MM.1S (cell line): ENCODE results near the gene RXYLT1.
A peak's percentile ranks its signal among the peaks of the same experiment; 100 is the strongest.

Experiments
- DNase-seq: peaks from one replicate; pipeline ENCODE4 v3.0.0-alpha.2; 2015
- H2AFZ ChIP-seq: fragments of 300-600 bp; sonication (generic); 2 replicates; pipeline ENCODE4 v1.6.0; 2016; ENCODE audit warnings: antibody characterized with exemption, low read length
- H3F3A ChIP-seq: fragments of 300-600 bp; sonication (generic); 2 replicates; pipeline ENCODE4 v1.6.1; 2016; ENCODE audit warnings: mild to moderate bottlenecking, antibody characterized with exemption, low read length, moderate library complexity, mixed read lengths; ENCODE audit not compliant: insufficient read depth
- H3K27ac ChIP-seq: fragments of 300-600 bp; sonication (generic); 2 replicates; pipeline ENCODE4 v1.5.1; 2016; ENCODE audit warnings: mild to moderate bottlenecking, low read length
- H3K27me3 ChIP-seq: fragments of 300-600 bp; sonication (generic); replicated peaks from 2 replicates; pipeline ENCODE4 v1.6.0; 2016; ENCODE audit warnings: low read length; ENCODE audit not compliant: insufficient read depth
- H3K36me3 ChIP-seq: fragments of 300-600 bp; sonication (generic); replicated peaks from 2 replicates; pipeline ENCODE4 v1.6.1; 2016; ENCODE audit warnings: mild to moderate bottlenecking, low read length, mixed read lengths; ENCODE audit not compliant: insufficient read depth
- H3K4me1 ChIP-seq: fragments of 300-600 bp; sonication (generic); 2 replicates; pipeline ENCODE4 v1.6.1; 2016; ENCODE audit warnings: low read length, mixed read lengths
- H3K4me2 ChIP-seq: fragments of 300-600 bp; sonication (generic); 2 replicates; pipeline ENCODE4 v1.6.0; 2016; ENCODE audit warnings: low read depth, low read length
- H3K4me3 ChIP-seq: fragments of 300-600 bp; sonication (generic); 2 replicates; pipeline ENCODE4 v1.5.1; 2016; ENCODE audit warnings: low read length, mixed read lengths
- H3K79me2 ChIP-seq: fragments of 300-600 bp; sonication (generic); 2 replicates; pipeline ENCODE4 v1.6.1; 2016; ENCODE audit warnings: mixed run types, low read length, mixed read lengths
- H3K9ac ChIP-seq: fragments of 300-600 bp; sonication (generic); 2 replicates; pipeline ENCODE4 v1.6.1; 2016; ENCODE audit warnings: low read length, mixed read lengths
- H3K9me2 ChIP-seq: fragments of 300-600 bp; sonication (generic); replicated peaks from 2 replicates; pipeline ENCODE4 v1.6.1; 2016; ENCODE audit warnings: mild to moderate bottlenecking, low read length, mixed read lengths; ENCODE audit not compliant: insufficient read depth
- H3K9me3 ChIP-seq: fragments of 300-600 bp; sonication (generic); replicated peaks from 2 replicates; pipeline ENCODE4 v1.6.1; 2016; ENCODE audit warnings: mild to moderate bottlenecking, low read length, mixed read lengths; ENCODE audit not compliant: insufficient read depth
- H4K20me1 ChIP-seq: fragments of 300-600 bp; sonication (generic); 2 replicates; pipeline ENCODE4 v1.6.1; 2016; ENCODE audit warnings: mild to moderate bottlenecking, low read length, moderate library complexity, mixed read lengths; ENCODE audit not compliant: insufficient read depth
- EZH2 ChIP-seq: fragments of 300-600 bp; sonication (generic); optimal IDR thresholded peaks from 2 replicates; pipeline ENCODE3; 2017; ENCODE audit warnings: low read depth, mild to moderate bottlenecking, antibody characterized with exemption, low read length, mixed read lengths
- EZH2phosphoT487 ChIP-seq: fragments of 300-600 bp; sonication (generic); IDR thresholded peaks from 2 replicates; pipeline ENCODE4 v1.6.1; 2018; ENCODE audit warnings: antibody characterized with exemption, low read length
- TF ChIP-seq, protein P1 (sequence below): fragments of 300-600 bp; sonication (generic); IDR thresholded peaks from 2 replicates; pipeline ENCODE4 v1.5.1; 2016; ENCODE audit warnings: antibody characterized with exemption, low read length, mixed read lengths

Gene RXYLT1

DNA sequence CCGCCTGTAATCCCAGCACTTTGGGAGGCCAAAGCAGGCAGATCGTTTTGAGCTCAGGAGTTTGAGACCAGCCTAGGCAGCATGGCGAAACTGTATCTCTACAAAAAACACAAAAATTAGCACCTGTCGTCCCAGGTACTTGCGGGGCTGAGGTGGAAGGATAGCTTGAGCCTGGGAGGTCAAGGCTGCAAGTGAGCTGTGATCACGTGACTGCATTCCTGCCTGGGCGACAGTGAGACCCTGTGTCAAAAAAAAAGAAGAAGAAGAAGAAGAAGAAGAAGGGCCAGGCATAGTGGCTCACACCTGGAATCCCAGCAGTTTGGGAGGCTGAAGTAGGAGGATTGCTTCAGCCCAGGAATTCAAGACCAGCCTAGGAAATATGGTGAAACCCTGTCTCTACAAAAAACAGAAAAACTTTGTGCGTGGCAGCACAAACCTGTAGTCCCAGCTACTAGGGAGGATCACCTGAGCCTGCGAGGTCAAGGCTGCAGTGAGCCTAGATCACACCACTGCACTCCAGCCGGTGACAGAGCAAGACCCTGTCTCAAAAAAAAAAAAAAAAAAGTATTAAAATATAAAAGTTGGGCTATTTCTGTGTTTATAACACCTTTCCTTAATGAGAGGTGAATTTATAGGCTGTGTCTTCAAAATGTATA lies 15.5 kb downstream of the RXYLT1 start:
- Histone ChIP-seq H3K9me2 (no peaks in the 10 kb centered on the region), H4K20me1 (no peaks in the 10 kb centered on the region), H3K27ac (no peak overlapping the region), H3K9me3 (no peaks in the 10 kb centered on the region), H3F3A (peaks cover 14% of the 10 kb centered on the region), H2AFZ (no peak overlapping the region), H3K36me3 (no peaks in the 10 kb centered on the region), H3K4me3 (no peak overlapping the region), H3K9ac (no peak overlapping the region), H3K27me3 (no peaks in the 10 kb centered on the region), H3K4me2 (no peak overlapping the region), H3K79me2 (no peaks in the 10 kb centered on the region), H3K4me1 (peaks cover 25% of the 10 kb centered on the region)
- TF ChIP-seq EZH2 (no peak), EZH2phosphoT487 (no peak)
- TF ChIP-seq, protein P1, sequence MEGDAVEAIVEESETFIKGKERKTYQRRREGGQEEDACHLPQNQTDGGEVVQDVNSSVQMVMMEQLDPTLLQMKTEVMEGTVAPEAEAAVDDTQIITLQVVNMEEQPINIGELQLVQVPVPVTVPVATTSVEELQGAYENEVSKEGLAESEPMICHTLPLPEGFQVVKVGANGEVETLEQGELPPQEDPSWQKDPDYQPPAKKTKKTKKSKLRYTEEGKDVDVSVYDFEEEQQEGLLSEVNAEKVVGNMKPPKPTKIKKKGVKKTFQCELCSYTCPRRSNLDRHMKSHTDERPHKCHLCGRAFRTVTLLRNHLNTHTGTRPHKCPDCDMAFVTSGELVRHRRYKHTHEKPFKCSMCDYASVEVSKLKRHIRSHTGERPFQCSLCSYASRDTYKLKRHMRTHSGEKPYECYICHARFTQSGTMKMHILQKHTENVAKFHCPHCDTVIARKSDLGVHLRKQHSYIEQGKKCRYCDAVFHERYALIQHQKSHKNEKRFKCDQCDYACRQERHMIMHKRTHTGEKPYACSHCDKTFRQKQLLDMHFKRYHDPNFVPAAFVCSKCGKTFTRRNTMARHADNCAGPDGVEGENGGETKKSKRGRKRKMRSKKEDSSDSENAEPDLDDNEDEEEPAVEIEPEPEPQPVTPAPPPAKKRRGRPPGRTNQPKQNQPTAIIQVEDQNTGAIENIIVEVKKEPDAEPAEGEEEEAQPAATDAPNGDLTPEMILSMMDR, result no peak
- no peak for DNase-seq

DNA sequence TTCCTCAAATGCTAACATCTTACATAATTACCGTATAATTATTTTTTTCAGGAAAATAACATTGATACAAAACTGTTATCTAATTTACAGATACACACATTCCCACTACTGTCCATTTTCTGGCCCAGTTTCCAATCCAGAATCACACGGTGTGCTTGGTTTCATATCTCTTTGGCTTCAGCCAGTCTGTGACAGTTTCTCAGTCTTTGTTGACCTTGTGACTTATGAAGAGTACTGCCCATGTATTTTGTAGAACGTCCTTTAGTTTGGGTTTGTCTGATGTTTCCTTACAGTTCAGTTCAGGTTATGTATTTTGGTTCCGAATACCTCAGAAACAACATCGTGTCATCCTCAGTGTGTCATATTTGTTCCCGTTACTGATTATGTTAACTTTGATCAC lies 16.2 kb downstream of the RXYLT1 start:
- Histone ChIP-seq H3K4me3 (no peak overlapping the region), H3K9ac (no peak overlapping the region), H3K27ac (no peak overlapping the region), H3K27me3 (no peaks in the 10 kb centered on the region), H3K4me2 (no peak overlapping the region), H3K4me1 (peaks cover 20% of the 10 kb centered on the region), H3F3A (peaks cover 14% of the 10 kb centered on the region), H3K36me3 (no peaks in the 10 kb centered on the region), H3K9me2 (no peaks in the 10 kb centered on the region), H3K79me2 (no peaks in the 10 kb centered on the region), H4K20me1 (no peaks in the 10 kb centered on the region), H2AFZ (no peak overlapping the region), H3K9me3 (no peaks in the 10 kb centered on the region)
- TF ChIP-seq EZH2phosphoT487 (no peak), EZH2 (no peak)
- TF ChIP-seq, protein P1, result no peak
- DNase-seq, result no peak

DNA sequence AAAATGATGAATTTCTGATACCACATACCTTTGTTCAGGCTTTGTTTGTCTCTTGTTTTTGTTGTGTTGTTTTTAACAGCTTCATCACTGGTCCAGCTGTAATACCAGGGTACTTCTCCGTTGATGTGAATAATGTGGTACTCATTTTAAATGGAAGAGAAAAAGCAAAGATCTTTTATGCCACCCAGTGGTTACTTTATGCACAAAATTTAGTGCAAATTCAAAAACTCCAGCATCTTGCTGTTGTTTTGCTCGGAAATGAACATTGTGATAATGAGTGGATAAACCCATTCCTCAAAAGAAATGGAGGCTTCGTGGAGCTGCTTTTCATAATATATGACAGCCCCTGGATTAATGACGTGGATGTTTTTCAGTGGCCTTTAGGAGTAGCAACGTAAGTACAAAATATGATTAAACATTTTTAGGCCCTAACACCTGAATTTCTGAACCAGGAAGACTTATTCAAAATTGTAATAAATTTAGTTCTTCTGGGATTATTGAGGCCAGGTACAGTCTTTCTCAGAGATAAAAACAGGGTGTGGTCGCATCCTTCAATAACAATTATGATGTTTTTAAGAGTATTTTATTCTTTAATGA lies 22.4 kb downstream of the RXYLT1 start:
- no peak overlapping the region for H3K9ac ChIP-seq
- no peak overlapping the region for H2AFZ ChIP-seq
- no peaks in the 10 kb centered on the region for H3K36me3 ChIP-seq
- H4K20me1 ChIP-seq, result no peaks in the 10 kb centered on the region
- no peaks in the 10 kb centered on the region for H3K9me3 ChIP-seq
- no peak overlapping the region for H3K4me3 ChIP-seq
- no peaks in the 10 kb centered on the region for H3K4me1 ChIP-seq
- DNase-seq, result peak; percentile 21
- H3K9me2 ChIP-seq, result no peaks in the 10 kb centered on the region
- no peak for TF ChIP-seq EZH2phosphoT487
- TF ChIP-seq, protein P1, result peak; percentile 63
- H3K27me3 ChIP-seq, result no peaks in the 10 kb centered on the region
- H3K4me2 ChIP-seq, result no peak overlapping the region
- no peak overlapping the region for H3K27ac ChIP-seq
- H3K79me2 ChIP-seq, result no peaks in the 10 kb centered on the region
- no peaks in the 10 kb centered on the region for H3F3A ChIP-seq
